GM06990 (cell line): Measurements from ENCODE around the gene VGLL3.

Experiments
- DNase-seq: peaks from one replicate; pipeline ENCODE4 v3.0.0-alpha.2; 2011; ENCODE audit not compliant: insufficient read length; ENCODE audit errors: extremely low read depth
- H3K27me3 ChIP-seq: replicated peaks from 2 replicates; pipeline ENCODE4 v1.6.0; 2011; ENCODE audit warnings: low read length; ENCODE audit not compliant: control insufficient read depth, insufficient read depth
- H3K36me3 ChIP-seq: 2 replicates; pipeline ENCODE4 v1.5.1; 2011; ENCODE audit warnings: low read length; ENCODE audit not compliant: control insufficient read depth, insufficient read depth
- H3K4me3 ChIP-seq: replicated peaks from 2 replicates; pipeline ENCODE4 v1.5.1; 2011; ENCODE audit warnings: low read depth, mild to moderate bottlenecking, control low read depth, low read length
- CTCF ChIP-seq: IDR thresholded peaks from 2 replicates; pipeline ENCODE4 v1.5.1; 2011; ENCODE audit warnings: low read length, control low read depth, mild to moderate bottlenecking, inconsistent platforms; ENCODE audit not compliant: insufficient read depth, poor library complexity, severe bottlenecking

VGLL3 gene

GRCh38 chr3:86961297-86961696, 29.7 kb downstream of the VGLL3 start:
- TF ChIP-seq CTCF = no peak
- no peak overlapping the region for H3K4me3 ChIP-seq
- no peaks in the 10 kb centered on the region for H3K36me3 ChIP-seq
- DNase-seq = no peak
- no peaks in the 10 kb centered on the region for H3K27me3 ChIP-seq

GRCh38 chr3:86960550-86960949, 30.4 kb downstream of the VGLL3 start:
- TF ChIP-seq CTCF = no peak
- no peaks in the 10 kb centered on the region for H3K27me3 ChIP-seq
- no peaks in the 10 kb centered on the region for H3K36me3 ChIP-seq
- DNase-seq = no peak
- H3K4me3 ChIP-seq = no peak overlapping the region

- no peaks in the 10 kb centered on the region for H3K27me3 ChIP-seq
- DNase-seq = no peak
- no peak overlapping the region for H3K4me3 ChIP-seq
- TF ChIP-seq CTCF = no peak
- H3K36me3 ChIP-seq = no peaks in the 10 kb centered on the region
Observed at GRCh38 chr3:86958534-86958933, 32.4 kb downstream of the VGLL3 start.

GRCh38 chr3:86954747-86955146, 36.2 kb downstream of the VGLL3 start:
- no peak for TF ChIP-seq CTCF
- Histone ChIP-seq H3K4me3 (no peak overlapping the region), H3K27me3 (no peaks in the 10 kb centered on the region), H3K36me3 (no peaks in the 10 kb centered on the region)
- no peak for DNase-seq

GRCh38 chr3:86954226-86954625, 36.7 kb downstream of the VGLL3 start:
- H3K36me3 ChIP-seq = no peaks in the 10 kb centered on the region
- no peaks in the 10 kb centered on the region for H3K27me3 ChIP-seq
- no peak for TF ChIP-seq CTCF
- DNase-seq = no peak
- H3K4me3 ChIP-seq = no peak overlapping the region

- TF ChIP-seq CTCF = no peak
- DNase-seq = no peak
- H3K27me3 ChIP-seq = no peaks in the 10 kb centered on the region
- H3K4me3 ChIP-seq = no peak overlapping the region
- H3K36me3 ChIP-seq = no peaks in the 10 kb centered on the region
Observed at GRCh38 chr3:86951322-86951721, 39.6 kb downstream of the VGLL3 start.
